ENCODE data around the gene PLK3.

GRCh38 chr1:44808938-44809917, 9.1 kb downstream of the PLK3 start:
- TF ChIP-seq CTCF (conservative IDR thresholded peaks at IDR 0.05) = no peak
- no peak for TF ChIP-seq EZH2 (IDR thresholded peaks at IDR 0.05; ENCODE audit: low read depth)

Data from PC-9 (cell line).